Omental fat pad (tissue), 4 donors: ENCODE results near the gene AMACR. TPM values are rescaled to one million over a fixed set of nuclear protein-coding genes. Genes with fewer than 3 reads are reported as not detected.

Source experiments
- ATAC-seq: fragments of 150-250 bp; one replicate; pipeline ENCODE4 v1.9.1; 2016; ENCODE audit warnings: mild to moderate bottlenecking, moderate library complexity; ENCODE audit not compliant: low FRiP score
- DNase-seq: peaks from one replicate; pipeline ENCODE4 v3.0.0-alpha.2; 2019; ENCODE audit warnings: low spot score
- total RNA-seq, 4 donors: library from RNA; depleted of rRNA; stranded (reverse); fragments of >200 nt; gene quantifications; one replicate each; pipeline ENCODE4 v1.1.0, GENCODE V29; 2016
- TF ChIP-seq, protein P1 (sequence below), 3 donors: fragments of 450-650 bp; IDR thresholded peaks; one replicate each; pipeline ENCODE4 v1.5.1; 2016 to 2017; ENCODE audit warnings: antibody characterized with exemption in 3 of 3, mild to moderate bottlenecking in 3 of 3, moderate library complexity in 2 of 3

AMACR gene
- total RNA-seq, 4 donors from 2014 or later: 3.5 to 12.8 (median 6.1) TPM

DNA sequence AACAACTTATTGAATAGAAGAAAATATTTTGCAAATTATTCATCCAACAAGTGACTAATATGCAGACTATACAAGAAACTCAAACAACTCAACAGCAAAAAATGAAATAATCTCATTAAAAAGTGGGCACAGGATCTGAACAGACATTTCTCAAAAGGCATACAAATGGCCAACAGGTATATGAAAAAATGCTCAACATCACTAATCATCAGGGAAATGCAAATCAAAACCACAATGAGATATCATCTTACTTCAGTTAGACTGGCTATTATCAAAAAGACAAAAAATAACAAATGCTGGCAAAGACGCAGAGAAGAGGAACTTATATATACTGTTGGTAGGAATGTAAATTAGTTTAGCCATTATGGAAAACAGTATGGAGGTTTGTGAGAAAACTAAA is 1.8 kb upstream of the AMACR start:
- TF ChIP-seq, protein P1, sequence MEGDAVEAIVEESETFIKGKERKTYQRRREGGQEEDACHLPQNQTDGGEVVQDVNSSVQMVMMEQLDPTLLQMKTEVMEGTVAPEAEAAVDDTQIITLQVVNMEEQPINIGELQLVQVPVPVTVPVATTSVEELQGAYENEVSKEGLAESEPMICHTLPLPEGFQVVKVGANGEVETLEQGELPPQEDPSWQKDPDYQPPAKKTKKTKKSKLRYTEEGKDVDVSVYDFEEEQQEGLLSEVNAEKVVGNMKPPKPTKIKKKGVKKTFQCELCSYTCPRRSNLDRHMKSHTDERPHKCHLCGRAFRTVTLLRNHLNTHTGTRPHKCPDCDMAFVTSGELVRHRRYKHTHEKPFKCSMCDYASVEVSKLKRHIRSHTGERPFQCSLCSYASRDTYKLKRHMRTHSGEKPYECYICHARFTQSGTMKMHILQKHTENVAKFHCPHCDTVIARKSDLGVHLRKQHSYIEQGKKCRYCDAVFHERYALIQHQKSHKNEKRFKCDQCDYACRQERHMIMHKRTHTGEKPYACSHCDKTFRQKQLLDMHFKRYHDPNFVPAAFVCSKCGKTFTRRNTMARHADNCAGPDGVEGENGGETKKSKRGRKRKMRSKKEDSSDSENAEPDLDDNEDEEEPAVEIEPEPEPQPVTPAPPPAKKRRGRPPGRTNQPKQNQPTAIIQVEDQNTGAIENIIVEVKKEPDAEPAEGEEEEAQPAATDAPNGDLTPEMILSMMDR (IDR thresholded peaks at IDR 0.05): no peak
- ATAC-seq (no peak), DNase-seq (no peak)

DNA sequence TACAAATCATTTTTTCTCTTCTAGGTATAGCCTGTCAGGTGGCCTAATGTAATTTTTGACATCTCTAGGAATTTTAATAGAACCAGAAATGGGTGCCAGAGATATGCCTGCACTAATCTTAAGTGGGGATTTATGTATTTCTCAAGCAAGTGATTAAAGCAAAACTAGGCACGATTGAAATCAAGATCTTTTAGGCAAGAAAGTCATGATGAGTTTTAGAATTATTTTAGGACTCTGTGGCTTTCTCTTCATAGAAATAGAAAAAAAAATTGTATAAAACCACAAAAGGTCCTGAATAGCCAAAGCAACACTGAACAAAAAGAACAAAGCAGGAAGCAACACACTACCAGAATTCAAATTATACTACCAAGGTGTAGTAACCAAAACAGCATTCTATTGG is 952 bp upstream of the AMACR start:
- no peak for ATAC-seq
- TF ChIP-seq, protein P1 (IDR thresholded peaks at IDR 0.05): no peak
- no peak for DNase-seq

DNA sequence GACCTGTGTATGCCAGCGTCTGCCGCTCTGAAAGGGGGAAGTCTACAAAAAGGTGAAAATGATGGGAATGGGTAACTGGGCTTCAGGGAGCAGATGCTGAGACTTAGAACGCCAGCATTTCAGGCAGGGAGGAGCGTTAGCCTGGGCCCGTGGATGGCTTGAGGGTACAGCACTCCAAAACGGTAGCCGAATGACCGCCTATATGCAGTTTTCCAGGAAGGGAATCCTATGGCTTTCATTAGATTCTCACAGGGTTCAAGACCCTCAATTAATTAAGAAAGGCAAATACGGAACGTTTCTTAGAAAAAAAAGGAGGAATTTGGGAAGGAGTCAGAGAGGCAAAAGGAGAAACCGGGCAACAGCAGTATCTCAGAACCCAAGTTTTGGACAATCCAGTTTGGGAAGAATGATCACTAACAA is 639 bp downstream of the AMACR start:
- DNase-seq (no peak), ATAC-seq (no peak)
- TF ChIP-seq, protein P1 (IDR thresholded peaks at IDR 0.05): no peak

DNA sequence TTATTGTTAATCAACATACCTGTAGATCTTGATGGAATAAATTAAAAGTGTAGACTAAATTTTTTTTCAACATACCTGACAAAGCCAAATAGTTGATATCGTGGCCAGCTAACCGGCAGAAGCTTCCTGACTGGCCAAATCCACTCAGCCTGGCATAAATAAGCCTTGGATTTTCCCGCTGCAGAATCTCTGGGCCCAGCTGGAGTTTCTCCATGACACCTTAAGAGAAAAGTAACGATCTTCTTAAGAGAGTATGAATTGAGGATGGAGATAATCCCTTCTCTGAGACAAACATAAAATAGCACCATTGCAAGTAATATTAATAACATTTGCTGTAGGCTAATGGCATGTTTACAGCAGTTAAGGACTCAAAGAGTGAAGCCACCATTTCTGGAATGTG is 2.2 kb downstream of the AMACR start:
- DNase-seq (no peak), ATAC-seq (no peak)
- TF ChIP-seq, protein P1 (IDR thresholded peaks at IDR 0.05): no peak

DNA sequence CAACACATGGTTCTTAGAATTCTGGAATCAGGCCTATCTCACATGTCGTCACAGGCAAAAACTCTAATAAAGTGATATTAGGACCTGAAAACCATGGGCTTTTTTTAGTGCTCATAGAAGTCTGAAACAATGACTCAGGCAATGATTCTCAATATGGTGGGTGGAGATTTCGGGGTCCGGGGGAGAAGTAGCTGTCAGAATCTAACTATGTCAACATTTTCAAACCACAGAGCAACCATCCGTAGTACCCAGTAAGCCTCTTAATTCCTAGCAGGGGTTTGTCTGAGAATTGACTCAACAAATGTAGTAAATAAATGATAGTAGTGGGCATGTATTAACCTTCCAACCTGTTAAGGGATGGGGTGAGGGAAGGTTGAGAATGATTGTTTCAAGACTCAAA is 2.6 kb downstream of the AMACR start:
- no peak for DNase-seq
- no peak for ATAC-seq
- TF ChIP-seq, protein P1 (IDR thresholded peaks at IDR 0.05): no peak

DNA sequence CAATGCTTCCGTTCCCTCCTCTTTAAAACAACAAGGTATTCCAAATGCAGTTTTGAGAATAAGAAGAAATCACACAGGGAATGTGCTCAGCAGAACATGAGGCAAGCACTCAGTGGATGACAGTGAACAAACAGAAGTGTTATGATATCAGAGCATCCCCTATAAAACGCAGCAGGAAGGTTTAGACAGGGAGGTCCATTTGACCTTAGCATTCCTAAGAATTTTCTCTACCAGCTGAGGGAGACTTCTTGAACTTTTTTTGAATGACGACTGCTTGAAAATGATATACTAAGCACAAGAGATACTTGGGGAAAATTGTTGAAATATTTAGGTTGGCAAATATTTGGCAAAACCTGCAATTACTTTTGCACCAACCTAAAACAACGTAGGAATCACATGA is 3.9 kb downstream of the AMACR start:
- TF ChIP-seq, protein P1 (IDR thresholded peaks at IDR 0.05): no peak
- ATAC-seq (no peak), DNase-seq (no peak)

DNA sequence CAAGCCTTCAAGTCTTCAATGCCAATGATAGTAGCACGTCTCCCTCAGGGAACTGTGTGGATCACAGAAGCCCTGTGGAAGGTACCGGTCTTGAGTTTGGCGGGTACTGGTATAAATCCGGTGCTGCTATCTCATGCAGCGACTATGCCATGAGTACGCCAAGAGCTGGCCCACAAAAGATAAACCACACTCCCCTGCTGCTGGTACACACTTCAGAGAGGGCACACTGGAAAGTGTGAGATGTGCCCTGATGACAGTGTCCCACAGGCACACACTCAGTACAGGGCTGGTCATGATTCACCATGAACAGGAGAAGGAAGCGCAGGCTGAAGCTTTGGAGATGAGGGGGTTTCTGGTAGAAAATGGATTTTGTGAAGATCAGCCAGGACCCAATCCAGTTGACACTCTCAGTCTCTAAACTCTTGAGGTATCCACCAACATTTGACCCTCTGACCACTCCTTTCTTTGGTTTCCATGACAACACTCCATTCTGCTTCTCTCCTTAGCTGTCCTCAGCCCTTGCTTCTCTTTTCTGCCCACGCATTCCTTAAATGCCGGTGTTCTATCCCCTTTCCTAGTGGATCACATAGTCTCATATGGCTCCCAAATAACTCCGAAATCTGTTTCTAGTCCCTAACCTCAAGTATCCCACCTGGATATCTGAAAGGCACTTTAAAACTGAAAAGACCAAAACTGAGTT is 5.1 kb downstream of the AMACR start:
- DNase-seq (no peak), ATAC-seq (no peak)
- TF ChIP-seq, protein P1 (IDR thresholded peaks at IDR 0.05): no peak
